ENCODE measurements around the gene SDK1.

DNA sequence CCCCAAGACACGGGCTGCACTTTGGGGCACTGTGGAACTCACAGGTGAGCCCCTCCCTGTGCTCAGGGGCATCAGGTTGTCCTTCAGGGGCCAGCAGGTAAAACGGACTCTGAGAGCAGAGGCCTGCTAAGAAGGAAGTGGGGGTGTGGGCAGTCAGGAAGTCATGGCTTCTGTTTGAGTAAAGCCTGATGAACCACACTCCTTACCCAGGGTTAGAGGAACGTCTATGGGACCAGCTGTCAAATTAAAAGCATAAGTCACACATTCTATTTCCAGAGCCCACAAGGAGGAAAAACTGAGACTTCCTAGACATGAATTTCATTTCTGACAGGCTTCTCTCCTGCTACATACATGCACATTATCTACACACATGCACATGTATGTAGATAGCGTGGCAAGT is 616.4 kb downstream of the SDK1 start:
- TF ChIP-seq POLR2A (IDR thresholded peaks at IDR 0.05) (no peak), CTCF (IDR thresholded peaks at IDR 0.05) (no peak)
